Karpas-422 (cell line): ENCODE results near the gene ZBTB17. TPM values are rescaled to one million over a fixed set of nuclear protein-coding genes. Genes with fewer than 3 reads are reported as not detected.
"Not testable (repeated sequence)": the region's sequence is repeated elsewhere in the genome, so short reads cannot be mapped to it uniquely, and the experiment has no call there.

Experiments used
- DNase-seq: peaks from one replicate; pipeline ENCODE4 v3.0.0-alpha.2; 2015
- H2AFZ ChIP-seq: fragments of 200-600 bp; sonication (generic); 2 replicates; pipeline ENCODE4 v1.6.1; 2014; ENCODE audit warnings: antibody characterized with exemption, low read length, mixed read lengths
- H3K27ac ChIP-seq: fragments of 200-600 bp; sonication (generic); 2 replicates; pipeline ENCODE4 v1.5.1; 2014; ENCODE audit warnings: mild to moderate bottlenecking, low read length, moderate library complexity
- H3K27me3 ChIP-seq: fragments of 200-600 bp; sonication (generic); 2 replicates; pipeline ENCODE4 v1.6.1; 2014; ENCODE audit warnings: low read length, mixed read lengths
- H3K36me3 ChIP-seq: fragments of 200-600 bp; sonication (generic); 2 replicates; pipeline ENCODE4 v1.6.1; 2014; ENCODE audit warnings: low read length, mixed read lengths; ENCODE audit not compliant: insufficient read depth
- H3K4me1 ChIP-seq: fragments of 200-600 bp; sonication (generic); 2 replicates; pipeline ENCODE4 v1.6.1; 2014; ENCODE audit warnings: mild to moderate bottlenecking, low read length, mixed read lengths
- H3K4me2 ChIP-seq: fragments of 200-600 bp; sonication (generic); 2 replicates; pipeline ENCODE4 v1.6.1; 2014; ENCODE audit warnings: low read length, low read depth, mild to moderate bottlenecking; ENCODE audit not compliant: poor library complexity, severe bottlenecking
- H3K4me3 ChIP-seq: fragments of 200-600 bp; sonication (generic); 2 replicates; pipeline ENCODE4 v1.5.1; 2014; ENCODE audit warnings: mild to moderate bottlenecking, antibody characterized with exemption, low read length, mixed read lengths
- H3K79me2 ChIP-seq: fragments of 200-600 bp; sonication (generic); 2 replicates; pipeline ENCODE4 v1.6.1; 2014; ENCODE audit warnings: mild to moderate bottlenecking, low read length, mixed read lengths
- H3K9ac ChIP-seq: fragments of 200-600 bp; sonication (generic); 2 replicates; pipeline ENCODE4 v1.6.0; 2014; ENCODE audit warnings: low read length
- H3K9me2 ChIP-seq: fragments of 200-600 bp; sonication (generic), shearing (Covaris generic); replicated peaks from 2 replicates; pipeline ENCODE4 v1.6.0; 2014; ENCODE audit warnings: mild to moderate bottlenecking, low read length, moderate library complexity; ENCODE audit not compliant: insufficient read depth
- H3K9me3 ChIP-seq: fragments of 300-700, 200-600 bp; sonication (generic); 2 replicates; pipeline ENCODE4 v1.6.1; 2014; ENCODE audit warnings: low read length, mixed read lengths
- H4K20me1 ChIP-seq: fragments of 200-600 bp; sonication (generic); 2 replicates; pipeline ENCODE4 v1.6.1; 2014; ENCODE audit warnings: mild to moderate bottlenecking, antibody characterized with exemption, low read length, low read depth; ENCODE audit not compliant: insufficient read depth
- small RNA-seq: library from RNA; depleted of rRNA; stranded (forward); fragments of <200 nt; gene quantifications from one replicate; pipeline ENCODE3, GENCODE V24; 2014
- total RNA-seq: library from RNA; depleted of rRNA; stranded (reverse); fragments of >200 nt; shearing (Covaris generic); gene quantifications from 2 replicates; pipeline ENCODE4 v1.2.3, GENCODE V29; 2014; ENCODE audit warnings: low replicate concordance; rRNA removed

Gene ZBTB17
- total RNA-seq, 1 experiment from 2014 or later = 25.9 TPM

DNA sequence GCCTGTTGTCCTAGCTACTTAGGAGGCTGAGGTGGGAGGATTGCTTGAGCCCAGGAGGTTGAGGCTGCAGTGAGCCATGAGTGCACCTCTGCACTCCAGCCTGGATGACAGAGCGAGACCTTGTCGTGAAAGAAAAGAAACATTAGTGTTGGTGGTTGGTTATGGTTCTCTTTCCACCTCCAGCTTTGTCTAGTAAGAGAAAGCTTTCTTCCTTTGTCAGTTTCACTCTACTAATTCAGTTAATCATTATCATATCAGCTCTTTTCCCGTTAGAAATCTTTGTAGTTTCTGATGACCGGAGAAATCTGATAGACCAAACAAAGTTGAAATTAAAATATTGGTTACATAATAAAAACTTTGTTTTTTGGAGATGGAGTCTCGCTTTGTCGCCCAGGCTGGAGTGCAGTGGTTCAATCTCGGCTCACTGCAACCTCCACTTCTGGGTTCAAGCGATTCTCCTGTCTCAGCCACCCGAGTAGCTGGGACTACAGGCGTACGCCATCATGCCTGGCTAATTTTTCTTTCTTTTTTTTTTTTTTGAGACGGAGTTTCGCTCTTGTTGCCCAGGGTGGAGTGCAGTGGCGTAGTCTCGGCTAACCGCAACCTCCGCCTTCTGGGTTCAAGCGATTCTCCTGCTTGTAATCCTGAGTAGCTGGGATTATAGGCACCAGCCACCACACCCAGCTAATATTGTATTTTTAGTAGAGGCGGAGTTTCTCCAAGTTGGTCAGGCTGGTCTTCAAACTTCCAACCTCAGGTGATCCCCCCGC, 78.9 kb downstream of the ZBTB17 start:
- peaks cover 13% of the 10 kb centered on the region for H3K4me1 ChIP-seq
- not testable (repeated sequence) for H4K20me1 ChIP-seq
- H3K79me2 ChIP-seq = peaks cover 93% of the 10 kb centered on the region

DNA sequence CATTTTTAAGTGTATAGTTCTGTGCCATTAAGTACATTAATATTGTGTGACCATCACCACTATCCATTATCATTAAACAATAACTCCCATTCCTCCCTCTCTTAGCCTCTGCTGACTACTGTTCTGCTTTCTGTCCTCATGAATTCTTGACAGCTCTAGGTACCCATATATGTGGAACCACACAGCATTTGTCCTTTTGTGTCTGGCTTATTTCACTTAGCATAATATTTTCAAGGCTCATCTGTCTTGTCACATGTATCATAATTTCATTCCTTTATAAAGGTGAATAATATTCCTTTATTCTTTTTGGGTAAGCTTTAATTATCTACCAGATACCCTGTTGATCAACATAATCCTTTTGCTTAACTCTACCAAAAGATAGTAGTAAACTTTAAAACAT, 80.7 kb downstream of the ZBTB17 start:
- Histone ChIP-seq H2AFZ (no peak overlapping the region), H3K4me2 (no peak overlapping the region), H3K27ac (no peak overlapping the region), H3K9ac (no peak overlapping the region), H3K4me3 (no peak overlapping the region), H3K36me3 (no peaks in the 10 kb centered on the region), H3K9me2 (no peaks in the 10 kb centered on the region), H3K9me3 (no peaks in the 10 kb centered on the region), H3K79me2 (peaks cover 95% of the 10 kb centered on the region), H4K20me1 (no peaks in the 10 kb centered on the region), H3K27me3 (no peaks in the 10 kb centered on the region), H3K4me1 (peaks cover 13% of the 10 kb centered on the region)
- DNase-seq = no peak

More for the DNA sequence above, 78.9 kb downstream of the ZBTB17 start:
- not testable (repeated sequence) for H3K9me3 ChIP-seq, H3K36me3 ChIP-seq, DNase-seq, H3K4me3 ChIP-seq, H2AFZ ChIP-seq, H3K9me2 ChIP-seq, H3K9ac ChIP-seq, H3K27me3 ChIP-seq, H3K27ac ChIP-seq, H3K4me2 ChIP-seq

- Histone ChIP-seq H3K79me2 (peaks cover 95% of the 10 kb centered on the region), H3K4me1 (peaks cover 13% of the 10 kb centered on the region), H3K27ac (peak overlapping the region; percentile 46)
- not testable (repeated sequence) for H3K36me3 ChIP-seq, H2AFZ ChIP-seq, H3K27me3 ChIP-seq, H3K4me2 ChIP-seq, H3K9ac ChIP-seq, H3K9me2 ChIP-seq, DNase-seq, H3K4me3 ChIP-seq, H3K9me3 ChIP-seq, H4K20me1 ChIP-seq
These were observed 82.9 kb downstream of the ZBTB17 start for GRCh38 chr1:15892857-15893599.

Small RNA genes within 50 kb of the gene (small RNA-seq; reads per million reads assigned to genes)
- gene AL034555.1 (not detected), gene AL355994.1 (not detected), gene AL355994.5 (not detected)

Other genes starting within 250 kb of the ZBTB17 start
- 0.52 and 0.83 TPM in 2 replicates for gene SLC25A34, start 239.8 kb downstream of the ZBTB17 start, total RNA-seq
- gene TMEM82, start 233.6 kb downstream of the ZBTB17 start, total RNA-seq = not detected in 2 replicates
- not detected in 2 replicates for gene FBLIM1, start 217.3 kb downstream of the ZBTB17 start, total RNA-seq
- 5.4 and 6.4 TPM in 2 replicates for gene UQCRHL, start 168.5 kb downstream of the ZBTB17 start, total RNA-seq
- 17.9 and 26.8 TPM in 2 replicates for gene SPEN, start 128.4 kb downstream of the ZBTB17 start, total RNA-seq
- gene SRARP, start 28.1 kb upstream of the ZBTB17 start, total RNA-seq = 0.04 TPM in 1 of 2 replicates, not detected in the other
- gene HSPB7, start 41.9 kb upstream of the ZBTB17 start, total RNA-seq = not detected in 2 replicates
- not detected in 2 replicates for gene CLCNKA, start 45.9 kb upstream of the ZBTB17 start, total RNA-seq
- gene CLCNKB, start 67.7 kb upstream of the ZBTB17 start, total RNA-seq = not detected in 2 replicates
- gene FAM131C, start 97.5 kb upstream of the ZBTB17 start, total RNA-seq = not detected in 2 replicates
- not detected in 2 replicates for gene EPHA2, start 180.0 kb upstream of the ZBTB17 start, total RNA-seq
- gene ARHGEF19, start 236.6 kb upstream of the ZBTB17 start, total RNA-seq = 2.2 and 2.5 TPM in 2 replicates